GM23338 (cell line): ENCODE measurements around the gene KDM4B. TPM values are rescaled to one million over a fixed set of nuclear protein-coding genes. Genes with fewer than 3 reads are reported as not detected.

Experiments
- ATAC-seq: fragments of 200-7000 bp; cut with Tn5 transposase; 3 replicates; pipeline ENCODE4 v1.9.1; 2020
- DNase-seq: peaks from one replicate; pipeline ENCODE4 v3.0.0-alpha.2; 2015; ENCODE audit warnings: low spot score
- H2AFZ ChIP-seq: fragments of 200-600 bp; sonication (generic); 2 replicates; pipeline ENCODE4 v1.8.0; 2016; ENCODE audit warnings: antibody characterized with exemption, mild to moderate bottlenecking, moderate library complexity
- H3F3A ChIP-seq: fragments of 200-600 bp; sonication (generic); replicated peaks from 2 replicates; pipeline ENCODE4 v1.8.0; 2017; ENCODE audit warnings: antibody characterized with exemption, mixed run types, low read depth
- H3K27ac ChIP-seq: fragments of 200-600 bp; sonication (generic); 2 replicates; pipeline ENCODE4 v1.6.1; 2016; ENCODE audit warnings: low read depth
- H3K27me3 ChIP-seq: fragments of 200-600 bp; sonication (generic); 2 replicates; pipeline ENCODE4 v1.8.0; 2016; ENCODE audit warnings: mild to moderate bottlenecking, mixed run types, moderate library complexity; ENCODE audit not compliant: insufficient read depth
- H3K36me3 ChIP-seq: fragments of 200-600 bp; sonication (generic); 2 replicates; pipeline ENCODE4 v1.8.0; 2016; ENCODE audit warnings: mild to moderate bottlenecking; ENCODE audit not compliant: insufficient read depth
- H3K4me1 ChIP-seq: fragments of 200-600 bp; sonication (generic); 2 replicates; pipeline ENCODE4 v1.8.0; 2016; ENCODE audit warnings: mild to moderate bottlenecking, moderate library complexity; ENCODE audit not compliant: insufficient read depth
- H3K4me2 ChIP-seq: fragments of 200-600 bp; sonication (generic); 2 replicates; pipeline ENCODE4 v1.7.1; 2017; ENCODE audit warnings: mixed run types
- H3K4me3 ChIP-seq: fragments of 200-600 bp; sonication (generic); 2 replicates; pipeline ENCODE4 v1.6.1; 2016; ENCODE audit warnings: mixed run types
- H3K79me2 ChIP-seq: fragments of 200-600 bp; sonication (generic); replicated peaks from 2 replicates; pipeline ENCODE4 v1.8.0; 2017; ENCODE audit warnings: mild to moderate bottlenecking; ENCODE audit not compliant: insufficient read depth
- H3K9me2 ChIP-seq: fragments of 200-600 bp; sonication (generic); 2 replicates; pipeline ENCODE4 v1.8.0; 2017; ENCODE audit not compliant: insufficient read depth
- H4K20me1 ChIP-seq: fragments of 200-600 bp; sonication (generic); replicated peaks from 2 replicates; pipeline ENCODE4 v1.8.0; 2017; ENCODE audit warnings: mild to moderate bottlenecking; ENCODE audit not compliant: insufficient read depth
- H3K27ac Mint-ChIP-seq: 2 replicates; pipeline ENCODE4 v1.8.0; 2020; ENCODE audit warnings: inconsistent platforms, mild to moderate bottlenecking, moderate library complexity, mixed read lengths
- H3K27me3 Mint-ChIP-seq: 3 replicates; pipeline ENCODE4 v1.8.0; 2022; ENCODE audit warnings: low read depth, mild to moderate bottlenecking, moderate library complexity, mixed read lengths, inconsistent platforms; ENCODE audit not compliant: insufficient read depth, poor library complexity
- H3K36me3 Mint-ChIP-seq: 3 replicates; pipeline ENCODE4 v1.8.0; 2021; ENCODE audit warnings: low read depth, mild to moderate bottlenecking, inconsistent platforms, moderate library complexity, mixed read lengths
- H3K4me1 Mint-ChIP-seq: 3 replicates; pipeline ENCODE4 v1.8.0; 2020; ENCODE audit warnings: mild to moderate bottlenecking, inconsistent platforms, mixed read lengths
- H3K4me3 Mint-ChIP-seq: 3 replicates; pipeline ENCODE4 v1.8.0; 2021; ENCODE audit warnings: moderate library complexity, mild to moderate bottlenecking, inconsistent platforms, mixed read lengths
- H3K9me3 Mint-ChIP-seq: 3 replicates; pipeline ENCODE4 v1.8.0; 2020; ENCODE audit warnings: moderate library complexity, mild to moderate bottlenecking, inconsistent platforms, mixed read lengths
- CTCF ChIP-seq, 2 experiments: fragments of 200-600 bp in 1 of 2; sonication (generic) in 1 of 2; conservative IDR thresholded peaks; 2 replicates each; pipeline versions ENCODE4 v1.5.1 to v1.6.1; 2016 to 2017; ENCODE audit warnings: antibody characterized with exemption in 2 of 2, low read depth in 2 of 2, mild to moderate bottlenecking in 2 of 2, moderate library complexity in 1 of 2
- EZH2 ChIP-seq: fragments of 200-600 bp; sonication (generic); IDR thresholded peaks from one replicate; pipeline ENCODE4 v1.8.0; 2017; ENCODE audit warnings: antibody characterized with exemption, mild to moderate bottlenecking, low read depth; ENCODE audit not compliant: unreplicated experiment
- EZH2phosphoT487 ChIP-seq: fragments of 200-600 bp; sonication (generic); IDR thresholded peaks from one replicate; pipeline ENCODE4 v1.8.1; 2018; ENCODE audit warnings: antibody characterized with exemption; ENCODE audit not compliant: unreplicated experiment
- JUNB ChIP-seq: IDR thresholded peaks from one replicate; pipeline ENCODE4 v1.6.1; 2016; ENCODE audit warnings: antibody characterized with exemption; ENCODE audit not compliant: unreplicated experiment
- NANOG ChIP-seq: IDR thresholded peaks from 2 replicates; pipeline ENCODE4 v1.6.1; 2016; ENCODE audit warnings: antibody characterized with exemption, borderline replicate concordance
- STAT1 ChIP-seq: IDR thresholded peaks from one replicate; pipeline ENCODE4 v1.6.1; 2016; ENCODE audit warnings: antibody characterized with exemption; ENCODE audit not compliant: unreplicated experiment
- ZNF462 ChIP-seq: fragments of 250-450 bp; sonication (Bioruptor Pico); IDR thresholded peaks from 2 replicates; pipeline ENCODE4 v1.5.0; 2020; ENCODE audit warnings: mild to moderate bottlenecking, moderate library complexity
- polyA plus RNA-seq: library from polyadenylated mRNA; unstranded; fragments of >200 nt; fragmentation: Nextera tagmentation; extraction: Ambion mirVana; gene quantifications from 2 replicates; pipeline ENCODE4 v1.2.1, GENCODE V29; 2016
- total RNA-seq: library from RNA; depleted of rRNA; stranded (reverse); fragments of >200 nt; shearing (Covaris generic); gene quantifications from 2 replicates; pipeline ENCODE4 v1.2.3, GENCODE V29; 2014
- TF ChIP-seq, protein P1 (sequence below): IDR thresholded peaks from one replicate; pipeline ENCODE4 v1.6.1; 2018; ENCODE audit warnings: antibody characterized with exemption; ENCODE audit not compliant: unreplicated experiment

The KDM4B gene
- total and polyA plus RNA-seq, 2 experiments from 2014 or later: 9.1 to 27.6 TPM

- TF ChIP-seq JUNB (no peak), CTCF (conservative IDR thresholded peaks at IDR 0.05; ENCODE audit: low read depth in 2 of 2) (no peak), NANOG (no peak)
Measured at GRCh38 chr19:5106191-5106726, 137.3 kb downstream of the KDM4B start (continued).

GRCh38 chr19:5106971-5107370 is 138.1 kb downstream of the KDM4B start:
- Mint-ChIP-seq H3K9me3 (no peaks in the 10 kb centered on the region), H3K36me3 (peaks cover 6% of the 10 kb centered on the region; the same call in 2 of the 3 replicates), H3K27ac (no peak overlapping the region), H3K27me3 (peaks cover 15% of the 10 kb centered on the region), H3K4me3 (no peak overlapping the region), H3K4me1 (peaks cover 17% of the 10 kb centered on the region)
- DNase-seq (no peak), ATAC-seq (no peak)
- Histone ChIP-seq H3K27ac (no peak overlapping the region; the same call in 1 of the 2 replicates), H3K79me2 (no peaks in the 10 kb centered on the region), H2AFZ (no peak overlapping the region), H4K20me1 (no peaks in the 10 kb centered on the region), H3K4me1 (no peaks in the 10 kb centered on the region), H3K36me3 (no peaks in the 10 kb centered on the region), H3F3A (no peaks in the 10 kb centered on the region), H3K4me3 (no peak overlapping the region), H3K4me2 (no peak overlapping the region), H3K27me3 (no peaks in the 10 kb centered on the region), H3K9me2 (no peaks in the 10 kb centered on the region)
- TF ChIP-seq JUNB (no peak), EZH2phosphoT487 (no peak), STAT1 (no peak), EZH2 (no peak), ZNF462 (CRISPR knock-in tag) (no peak)
- TF ChIP-seq, protein P1, sequence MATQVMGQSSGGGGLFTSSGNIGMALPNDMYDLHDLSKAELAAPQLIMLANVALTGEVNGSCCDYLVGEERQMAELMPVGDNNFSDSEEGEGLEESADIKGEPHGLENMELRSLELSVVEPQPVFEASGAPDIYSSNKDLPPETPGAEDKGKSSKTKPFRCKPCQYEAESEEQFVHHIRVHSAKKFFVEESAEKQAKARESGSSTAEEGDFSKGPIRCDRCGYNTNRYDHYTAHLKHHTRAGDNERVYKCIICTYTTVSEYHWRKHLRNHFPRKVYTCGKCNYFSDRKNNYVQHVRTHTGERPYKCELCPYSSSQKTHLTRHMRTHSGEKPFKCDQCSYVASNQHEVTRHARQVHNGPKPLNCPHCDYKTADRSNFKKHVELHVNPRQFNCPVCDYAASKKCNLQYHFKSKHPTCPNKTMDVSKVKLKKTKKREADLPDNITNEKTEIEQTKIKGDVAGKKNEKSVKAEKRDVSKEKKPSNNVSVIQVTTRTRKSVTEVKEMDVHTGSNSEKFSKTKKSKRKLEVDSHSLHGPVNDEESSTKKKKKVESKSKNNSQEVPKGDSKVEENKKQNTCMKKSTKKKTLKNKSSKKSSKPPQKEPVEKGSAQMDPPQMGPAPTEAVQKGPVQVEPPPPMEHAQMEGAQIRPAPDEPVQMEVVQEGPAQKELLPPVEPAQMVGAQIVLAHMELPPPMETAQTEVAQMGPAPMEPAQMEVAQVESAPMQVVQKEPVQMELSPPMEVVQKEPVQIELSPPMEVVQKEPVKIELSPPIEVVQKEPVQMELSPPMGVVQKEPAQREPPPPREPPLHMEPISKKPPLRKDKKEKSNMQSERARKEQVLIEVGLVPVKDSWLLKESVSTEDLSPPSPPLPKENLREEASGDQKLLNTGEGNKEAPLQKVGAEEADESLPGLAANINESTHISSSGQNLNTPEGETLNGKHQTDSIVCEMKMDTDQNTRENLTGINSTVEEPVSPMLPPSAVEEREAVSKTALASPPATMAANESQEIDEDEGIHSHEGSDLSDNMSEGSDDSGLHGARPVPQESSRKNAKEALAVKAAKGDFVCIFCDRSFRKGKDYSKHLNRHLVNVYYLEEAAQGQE: no peak
